ENCODE measurements around the gene TPCN2. TPM values are rescaled to one million over a fixed set of nuclear protein-coding genes. Genes with fewer than 3 reads are reported as not detected.

Gene TPCN2
- total and polyA plus RNA-seq, 2 experiments from 2014 or later: 39.4 to 42.2 TPM

GRCh38 chr11:69065147-69065710 is 16.5 kb downstream of the TPCN2 start:
- Histone ChIP-seq H3K27ac (no peak overlapping the region), H3K9me3 (ENCODE audit: low read depth) (no peaks in the 10 kb centered on the region), H3K36me3 (peaks cover 7% of the 10 kb centered on the region), H3K27me3 (no peaks in the 10 kb centered on the region), H3K4me1 (ENCODE audit: low read depth) (peaks cover 2% of the 10 kb centered on the region), H3K4me3 (no peak overlapping the region)
- no peak for TF ChIP-seq CTCF (IDR thresholded peaks at IDR 0.05; ENCODE audit: low read depth, low read length)
- DNase-seq (ENCODE audit: low read depth in 1 of 2, low spot score in 1 of 2): peak in 1 of 2 donors; percentile 25

GRCh38 chr11:69066122-69067112 is 17.7 kb downstream of the TPCN2 start:
- Histone ChIP-seq H3K27me3 (no peaks in the 10 kb centered on the region), H3K9me3 (ENCODE audit: low read depth) (no peaks in the 10 kb centered on the region), H3K4me1 (ENCODE audit: low read depth) (no peaks in the 10 kb centered on the region), H3K27ac (peak overlapping the region; percentile 17), H3K36me3 (peaks cover 11% of the 10 kb centered on the region), H3K4me3 (no peak overlapping the region)
- no peak for TF ChIP-seq CTCF (IDR thresholded peaks at IDR 0.05; ENCODE audit: low read depth, low read length)
- DNase-seq (ENCODE audit: low read depth in 1 of 2, low spot score in 1 of 2): no peak

GRCh38 chr11:69067200-69067599 is 18.5 kb downstream of the TPCN2 start:
- no peaks in the 10 kb centered on the region for H3K27me3 ChIP-seq
- peaks cover 13% of the 10 kb centered on the region for H3K36me3 ChIP-seq
- H3K9me3 ChIP-seq (ENCODE audit: low read depth): no peaks in the 10 kb centered on the region
- H3K27ac ChIP-seq: no peak overlapping the region
- H3K4me1 ChIP-seq (ENCODE audit: low read depth): no peaks in the 10 kb centered on the region
- no peak overlapping the region for H3K4me3 ChIP-seq
- no peak for DNase-seq (ENCODE audit: low read depth in 1 of 2, low spot score in 1 of 2)
- TF ChIP-seq CTCF (IDR thresholded peaks at IDR 0.05; ENCODE audit: low read depth, low read length): no peak

- Histone ChIP-seq H3K4me1 (ENCODE audit: low read depth) (no peaks in the 10 kb centered on the region), H3K4me3 (no peak overlapping the region), H3K27me3 (no peaks in the 10 kb centered on the region), H3K36me3 (peaks cover 8% of the 10 kb centered on the region), H3K27ac (no peak overlapping the region), H3K9me3 (ENCODE audit: low read depth) (no peaks in the 10 kb centered on the region)
- no peak for TF ChIP-seq CTCF (IDR thresholded peaks at IDR 0.05; ENCODE audit: low read depth, low read length)
- no peak for DNase-seq (ENCODE audit: low read depth in 1 of 2, low spot score in 1 of 2)
Measured at GRCh38 chr11:69071086-69071800, 22.5 kb downstream of the TPCN2 start.

GRCh38 chr11:69071956-69072355 is 23.2 kb downstream of the TPCN2 start:
- H3K4me3 ChIP-seq: no peak overlapping the region
- no peak for DNase-seq (ENCODE audit: low read depth in 1 of 2, low spot score in 1 of 2)
- no peaks in the 10 kb centered on the region for H3K4me1 ChIP-seq (ENCODE audit: low read depth)
- H3K36me3 ChIP-seq: peaks cover 8% of the 10 kb centered on the region
- H3K27ac ChIP-seq: no peak overlapping the region
- no peak for TF ChIP-seq CTCF (IDR thresholded peaks at IDR 0.05; ENCODE audit: low read depth, low read length)
- no peaks in the 10 kb centered on the region for H3K27me3 ChIP-seq
- no peaks in the 10 kb centered on the region for H3K9me3 ChIP-seq (ENCODE audit: low read depth)

Measured in cardiac muscle cell (in vitro differentiated cells and primary cell).